ENCODE results near the gene PUDP. TPM values are rescaled to one million over a fixed set of nuclear protein-coding genes. Genes with fewer than 3 reads are reported as not detected.

PUDP gene
- total and polyA plus RNA-seq, 12 donors: 4.3 to 29.3 (median 14.5) TPM

DNA sequence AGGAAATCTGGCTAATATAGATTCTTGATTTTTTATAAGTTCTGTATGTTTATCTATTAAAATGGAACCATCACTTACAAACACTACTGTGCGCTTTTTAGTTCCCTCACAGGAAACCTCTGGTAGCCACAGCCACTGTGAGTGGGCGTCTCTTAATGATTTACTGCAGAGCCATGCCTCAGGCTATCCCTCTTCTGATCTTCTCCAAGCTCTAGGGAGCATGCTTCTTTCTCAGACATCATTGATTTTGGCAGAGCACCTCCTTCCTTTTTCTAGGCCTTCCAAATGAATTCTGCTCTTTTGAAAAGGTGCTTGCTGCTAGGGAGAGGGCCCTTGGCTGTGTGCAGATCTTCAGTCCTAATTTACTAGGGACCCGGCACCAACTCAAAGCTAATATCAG, 61.6 kb downstream of the PUDP start:
- WGBS, 4 donors: 71 to 75% (median 72%) methylated on average over 3 of the region's 3 CpGs
- no peaks in the 10 kb centered on the region for H3K9me3 ChIP-seq (replicated peaks in 1 of 3)
- no peak overlapping the region for H3K4me3 ChIP-seq
- H3K36me3 ChIP-seq (replicated peaks in 1 of 2): no peaks in the 10 kb centered on the region
- no peak for TF ChIP-seq CTCF (IDR thresholded peaks at IDR 0.05)
- TF ChIP-seq POLR2A (IDR thresholded peaks at IDR 0.05): no peak
- intact Hi-C loops (cut with DNase I): no loop called here
- no peaks in the 10 kb centered on the region for H3K27me3 ChIP-seq
- H3K27ac ChIP-seq: no peak overlapping the region
- no peak for DNase-seq
- peaks cover 0 to 4% of the 10 kb centered on the region in 2 donors for H3K4me1 ChIP-seq (replicated peaks in 1 of 2)

DNA sequence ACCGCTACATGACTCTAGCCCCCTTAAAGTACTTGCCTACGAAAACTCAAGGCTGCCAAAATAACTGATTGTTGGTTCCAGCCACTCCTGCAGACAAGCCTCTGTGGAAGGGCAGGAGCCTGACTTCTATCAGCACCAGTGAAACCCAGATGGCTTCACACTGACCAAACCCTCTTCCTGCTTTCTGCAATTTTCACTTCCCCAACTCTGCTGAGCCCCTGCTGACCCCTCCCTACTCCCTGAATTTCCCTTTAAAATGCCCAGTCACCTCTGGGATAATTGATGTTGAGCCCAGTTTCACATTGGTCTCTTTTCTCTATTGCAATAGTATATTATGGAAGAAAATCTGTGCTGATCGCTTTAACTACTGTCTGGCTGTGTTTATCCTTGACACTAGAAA, 62.1 kb downstream of the PUDP start:
- 74 to 85% (median 85%) methylated on average over 1 to 3 of the region's 3 CpGs for WGBS, 4 donors
- DNase-seq: no peak
- Histone ChIP-seq H3K27ac (no peak overlapping the region), H3K4me3 (no peak overlapping the region), H3K9me3 (replicated peaks in 1 of 3) (no peaks in the 10 kb centered on the region), H3K36me3 (replicated peaks in 1 of 2) (no peaks in the 10 kb centered on the region), H3K27me3 (no peaks in the 10 kb centered on the region), H3K4me1 (replicated peaks in 1 of 2) (peaks cover 0 to 2% of the 10 kb centered on the region in 2 donors)
- no peak for TF ChIP-seq POLR2A (IDR thresholded peaks at IDR 0.05)
- no peak for TF ChIP-seq CTCF (IDR thresholded peaks at IDR 0.05)
- intact Hi-C loops (cut with DNase I): no loop called here

GRCh38 chrX:7084841-7085240, 63.1 kb downstream of the PUDP start:
- Histone ChIP-seq H3K4me3 (no peak overlapping the region), H3K4me1 (replicated peaks in 1 of 2) (no peaks in the 10 kb centered on the region), H3K36me3 (replicated peaks in 1 of 2) (no peaks in the 10 kb centered on the region), H3K27ac (no peak overlapping the region), H3K9me3 (replicated peaks in 1 of 3) (no peaks in the 10 kb centered on the region), H3K27me3 (no peaks in the 10 kb centered on the region)
- 94 to 100% (median 96%) methylated on average over 10 of the region's 10 CpGs for WGBS, 4 donors
- DNase-seq: no peak
- no peak for TF ChIP-seq CTCF (IDR thresholded peaks at IDR 0.05)
- no peak for TF ChIP-seq POLR2A (IDR thresholded peaks at IDR 0.05)
- intact Hi-C loops (cut with DNase I): no loop called here

DNA sequence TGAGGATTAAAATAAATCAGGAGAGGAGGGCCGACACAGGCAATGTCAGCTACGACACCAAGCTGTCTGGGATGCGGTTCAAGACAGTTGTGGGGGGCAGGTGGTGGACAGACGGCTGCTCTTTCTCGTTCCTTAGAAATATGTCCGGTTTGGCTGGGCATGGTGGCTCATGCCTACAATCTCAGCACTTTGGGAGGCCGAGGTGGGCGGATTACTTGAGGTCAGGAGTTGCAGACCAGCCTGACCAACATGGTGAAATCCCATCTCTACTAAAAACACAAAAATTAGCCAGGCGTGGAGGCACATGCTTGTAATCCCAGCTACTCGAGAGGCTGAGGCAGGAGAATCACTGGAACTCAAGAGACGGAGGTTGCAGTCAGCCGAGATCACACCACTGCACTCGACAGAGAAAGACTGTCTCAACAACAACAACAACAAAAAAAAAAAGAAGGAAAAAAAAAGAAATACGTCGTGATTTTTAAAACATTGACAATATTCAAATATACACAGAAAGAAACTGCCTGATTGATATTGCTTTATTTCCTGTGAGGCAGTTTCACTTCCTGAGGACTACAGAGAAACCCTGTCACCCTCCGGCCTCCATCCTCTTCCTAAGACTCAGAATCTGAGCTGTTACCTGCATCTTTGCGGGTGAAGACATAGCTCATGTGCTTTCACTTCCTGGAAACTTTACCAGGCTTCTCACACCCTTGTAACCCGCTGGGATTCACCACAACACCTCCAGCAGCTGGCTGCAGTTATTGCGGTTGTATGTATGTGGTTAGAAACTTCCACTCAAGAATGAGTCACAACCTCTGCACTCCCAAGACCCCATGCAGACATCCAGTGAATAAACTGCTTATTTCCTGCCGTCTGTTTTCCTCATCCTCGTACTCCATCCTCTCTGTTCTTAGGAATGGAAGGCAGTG, 64.2 kb downstream of the PUDP start:
- peak in 5 of 7 donors; percentile 18 to 52 (median 23) for DNase-seq
- 75 to 81% (median 79%) methylated on average over 21 of the region's 21 CpGs for WGBS, 4 donors
- Histone ChIP-seq H3K36me3 (replicated peaks in 1 of 2) (no peaks in the 10 kb centered on the region), H3K9me3 (replicated peaks in 1 of 3) (no peaks in the 10 kb centered on the region), H3K27me3 (no peaks in the 10 kb centered on the region), H3K4me3 (no peak overlapping the region), H3K27ac (no peak overlapping the region), H3K4me1 (replicated peaks in 1 of 2) (no peaks in the 10 kb centered on the region)
- TF ChIP-seq CTCF (IDR thresholded peaks at IDR 0.05) (no peak), POLR2A (IDR thresholded peaks at IDR 0.05) (no peak)
- intact Hi-C loops (cut with DNase I): no loop called here

All from adrenal gland (tissue), 12 donors.